ENCODE data around the gene FAF2. TPM values are rescaled to one million over a fixed set of nuclear protein-coding genes. Genes with fewer than 3 reads are reported as not detected.

The FAF2 gene
- total RNA-seq, 3 donors from 2014 or later = 33.1 to 36.1 (median 33.4) TPM

GRCh38 chr5:176528301-176528700 is 80.1 kb downstream of the FAF2 start:
- intact Hi-C loops (cut with DNase I, micrococcal nuclease) = no loop called here
- ATAC-seq (no peak), DNase-seq (peak in 1 of 3 donors; percentile 47)
- Histone ChIP-seq H3K4me3 (no peak overlapping the region), H3K9me3 (no peaks in the 10 kb centered on the region), H3K36me3 (ENCODE audit: low read depth) (peaks cover 13% of the 10 kb centered on the region), H3K4me1 (ENCODE audit: low read depth) (peaks cover 8% of the 10 kb centered on the region)
- TF ChIP-seq, protein P1, sequence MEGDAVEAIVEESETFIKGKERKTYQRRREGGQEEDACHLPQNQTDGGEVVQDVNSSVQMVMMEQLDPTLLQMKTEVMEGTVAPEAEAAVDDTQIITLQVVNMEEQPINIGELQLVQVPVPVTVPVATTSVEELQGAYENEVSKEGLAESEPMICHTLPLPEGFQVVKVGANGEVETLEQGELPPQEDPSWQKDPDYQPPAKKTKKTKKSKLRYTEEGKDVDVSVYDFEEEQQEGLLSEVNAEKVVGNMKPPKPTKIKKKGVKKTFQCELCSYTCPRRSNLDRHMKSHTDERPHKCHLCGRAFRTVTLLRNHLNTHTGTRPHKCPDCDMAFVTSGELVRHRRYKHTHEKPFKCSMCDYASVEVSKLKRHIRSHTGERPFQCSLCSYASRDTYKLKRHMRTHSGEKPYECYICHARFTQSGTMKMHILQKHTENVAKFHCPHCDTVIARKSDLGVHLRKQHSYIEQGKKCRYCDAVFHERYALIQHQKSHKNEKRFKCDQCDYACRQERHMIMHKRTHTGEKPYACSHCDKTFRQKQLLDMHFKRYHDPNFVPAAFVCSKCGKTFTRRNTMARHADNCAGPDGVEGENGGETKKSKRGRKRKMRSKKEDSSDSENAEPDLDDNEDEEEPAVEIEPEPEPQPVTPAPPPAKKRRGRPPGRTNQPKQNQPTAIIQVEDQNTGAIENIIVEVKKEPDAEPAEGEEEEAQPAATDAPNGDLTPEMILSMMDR (IDR thresholded peaks at IDR 0.05) = no peak

DNA sequence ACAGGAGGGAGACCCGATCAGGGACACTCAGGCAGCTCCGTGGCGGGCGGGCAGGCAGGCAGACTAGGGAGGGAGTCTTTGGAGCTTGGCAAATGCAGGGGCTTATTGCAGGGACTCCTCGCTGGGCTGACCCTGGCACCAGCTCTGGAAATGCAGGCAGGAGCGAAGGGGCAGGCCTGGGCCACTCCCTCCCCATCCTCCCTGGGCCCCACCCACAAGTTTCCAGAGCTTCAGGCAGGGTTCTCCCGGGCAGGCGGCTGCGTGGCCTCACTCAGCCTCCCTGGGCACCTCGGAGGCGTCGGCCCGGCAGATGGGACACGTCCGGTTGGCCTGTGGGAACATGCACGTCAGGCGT is 80.6 kb downstream of the FAF2 start:
- ATAC-seq (peak; percentile 2), DNase-seq (peak in 1 of 3 donors; percentile 59)
- intact Hi-C loops (cut with DNase I, micrococcal nuclease) = no loop called here
- Histone ChIP-seq H3K4me1 (ENCODE audit: low read depth) (peaks cover 13% of the 10 kb centered on the region), H3K9me3 (no peaks in the 10 kb centered on the region), H3K4me3 (no peak overlapping the region), H3K36me3 (ENCODE audit: low read depth) (peaks cover 13% of the 10 kb centered on the region)
- TF ChIP-seq, protein P1 (IDR thresholded peaks at IDR 0.05) = no peak

GRCh38 chr5:176529116-176529740 is 81.0 kb downstream of the FAF2 start:
- Histone ChIP-seq H3K9me3 (no peaks in the 10 kb centered on the region), H3K4me1 (ENCODE audit: low read depth) (peaks cover 18% of the 10 kb centered on the region), H3K4me3 (no peak overlapping the region), H3K36me3 (ENCODE audit: low read depth) (peaks cover 13% of the 10 kb centered on the region)
- no peak for ATAC-seq
- intact Hi-C loops (cut with DNase I, micrococcal nuclease) = no loop called here
- DNase-seq = peak in 1 of 3 donors; percentile 60
- TF ChIP-seq, protein P1 (IDR thresholded peaks at IDR 0.05) = no peak

- Histone ChIP-seq H3K9me3 (no peaks in the 10 kb centered on the region), H3K36me3 (ENCODE audit: low read depth) (peaks cover 13% of the 10 kb centered on the region), H3K4me1 (ENCODE audit: low read depth) (peaks cover 23% of the 10 kb centered on the region), H3K4me3 (no peak overlapping the region)
- DNase-seq (peak; percentile 17 to 82 (median 43)), ATAC-seq (peak; percentile 19)
- TF ChIP-seq, protein P1 (IDR thresholded peaks at IDR 0.05) = no peak
- intact Hi-C loops (cut with DNase I, micrococcal nuclease) = no loop called here
These were observed 81.6 kb downstream of the FAF2 start for GRCh38 chr5:176529741-176530141.

DNA sequence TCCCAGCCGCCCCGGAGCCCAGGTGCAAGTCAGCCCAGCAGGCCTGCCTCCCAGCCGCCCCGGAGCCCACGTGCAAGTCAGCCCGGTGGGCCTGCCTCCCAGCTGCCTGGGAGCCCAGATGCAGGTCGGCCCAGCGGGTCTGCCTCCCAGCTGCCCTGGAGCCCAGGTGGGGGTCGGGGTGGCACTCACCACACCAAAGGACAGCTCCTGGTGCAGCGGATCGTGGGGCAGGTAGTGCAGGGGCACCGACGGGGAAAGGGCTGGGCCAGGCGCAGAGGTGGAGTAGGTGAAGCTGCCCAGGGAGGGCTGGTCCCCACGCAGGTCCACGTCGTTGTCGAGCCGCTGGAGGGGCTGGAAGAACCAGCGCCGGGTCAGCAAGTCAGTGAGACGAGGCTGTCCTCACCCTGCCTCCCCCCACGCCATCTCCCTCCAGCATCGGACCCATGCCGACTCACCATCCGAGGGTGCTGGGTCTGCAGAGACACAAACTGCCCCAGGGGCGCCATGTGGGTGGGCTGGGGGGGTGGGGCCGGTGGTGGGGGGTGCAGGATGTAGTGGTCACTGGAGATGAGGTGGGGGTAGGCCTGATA is 82.3 kb downstream of the FAF2 start:
- DNase-seq (peak in 1 of 3 donors; percentile 57), ATAC-seq (no peak)
- peaks cover 27% of the 10 kb centered on the region for H3K4me1 ChIP-seq (ENCODE audit: low read depth)
- no peaks in the 10 kb centered on the region for H3K9me3 ChIP-seq
- H3K36me3 ChIP-seq (ENCODE audit: low read depth) = peaks cover 13% of the 10 kb centered on the region
- no peak overlapping the region for H3K4me3 ChIP-seq
- intact Hi-C loops (cut with DNase I, micrococcal nuclease) = no loop called here
- TF ChIP-seq, protein P1 (IDR thresholded peaks at IDR 0.05) = no peak
